Hypothalamus (tissue), 51 donors: Measurements from ENCODE around the gene RITA1.

ENCODE experiments used
- DNase-seq, 51 donors: peaks; one replicate each; lab custom pipeline; 2025; lab: John Stamatoyannopoulos, UW

RITA1 gene

DNA sequence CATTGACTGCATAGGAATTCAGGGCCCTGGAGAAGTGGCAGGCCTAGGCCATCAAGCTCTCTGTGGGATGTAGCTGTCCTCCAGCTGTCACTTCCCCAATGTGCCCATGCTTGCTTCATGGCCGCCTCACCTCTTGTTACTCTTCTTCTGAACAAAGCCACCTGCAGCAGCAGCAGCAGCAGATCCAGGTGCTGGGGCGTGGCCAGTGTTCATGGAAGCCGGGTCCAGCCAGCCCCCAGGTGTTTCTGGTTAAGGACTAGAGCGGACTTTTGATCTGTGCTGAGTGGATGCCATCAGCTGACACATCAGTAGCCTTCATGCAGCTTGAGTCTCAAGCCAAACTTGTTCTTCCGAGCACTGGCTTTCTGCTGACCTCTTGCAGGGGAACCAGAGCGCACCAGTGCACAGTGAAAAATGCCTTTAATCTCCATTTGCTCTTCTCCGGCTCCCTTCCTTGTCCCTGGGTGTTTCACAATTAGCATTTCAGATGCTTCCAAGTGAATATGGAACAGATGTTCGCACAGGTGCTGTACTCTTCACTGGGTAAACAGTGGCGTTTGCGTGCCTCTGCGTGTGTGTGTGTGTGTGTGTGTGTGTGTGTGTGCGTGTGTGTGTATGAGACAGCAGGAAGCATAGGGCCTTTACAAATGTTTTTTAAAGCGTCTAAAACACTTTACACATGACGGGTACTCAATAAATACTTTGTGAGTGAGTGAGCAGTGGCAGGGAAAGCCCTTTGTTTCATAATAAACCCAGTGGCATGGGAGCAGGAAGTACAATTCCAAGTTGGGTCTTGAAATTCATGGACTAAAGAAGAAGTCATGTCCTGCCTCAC lies 55.9 kb downstream of the RITA1 start:
- DNase-seq = peak in 1 of 51 donors; percentile 26
